ENCODE data around the gene TCF3. TPM values are rescaled to one million over a fixed set of nuclear protein-coding genes. Genes with fewer than 3 reads are reported as not detected.

TCF3 gene
- total RNA-seq, 6 experiments from 2014 or later: 11.0 to 30.1 (median 15.9) TPM

DNA sequence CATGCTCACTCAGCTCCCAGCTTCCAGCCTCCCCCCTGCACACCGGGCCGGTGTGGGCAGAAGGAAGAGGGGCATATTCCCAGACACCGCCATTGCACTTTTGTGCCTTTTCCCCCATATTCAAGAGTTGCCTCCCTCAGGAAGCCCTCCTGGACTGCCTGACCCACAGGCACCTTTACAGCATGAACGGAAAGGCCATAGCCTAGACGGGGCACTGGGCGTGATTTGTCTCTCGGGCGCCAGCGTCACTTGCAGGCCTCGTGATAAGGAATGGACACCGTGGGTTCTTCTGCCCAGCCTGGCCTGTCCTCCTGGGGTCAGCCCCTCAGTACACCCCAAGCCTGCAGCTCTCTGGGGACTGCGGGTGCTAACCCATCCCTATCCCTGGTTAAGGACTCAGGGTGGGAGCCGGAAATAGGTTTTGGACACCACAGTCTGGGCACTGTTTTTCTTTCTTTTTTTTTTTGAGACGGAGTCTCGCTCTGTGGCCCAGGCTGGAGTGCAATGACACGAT, 46.2 kb downstream of the TCF3 start:
- Histone ChIP-seq H3K27ac (peak overlapping the region; percentile 57 to 83 (median 66)), H3K36me3 (peaks cover 0 to 2% (median 0%) of the 10 kb centered on the region in 4 donors), H3K4me3 (peak overlapping the region; percentile 86 to 100 (median 99)), H3K27me3 (no peaks in the 10 kb centered on the region), H3K9me3 (no peaks in the 10 kb centered on the region), H3K4me1 (peaks cover 0 to 22% (median 4%) of the 10 kb centered on the region in 4 donors)
- intact Hi-C loops (cut with DNase I): no loop called here
- peak; percentile 8 to 38 (median 12) for ATAC-seq
- no peak for DNase-seq
- WGBS (ENCODE audit: insufficient coverage, low coverage, low lambda C conversion rate, missing lambda C conversion rate): 15% methylated on average over 15 of the region's 16 CpGs
- TF ChIP-seq, protein P1, sequence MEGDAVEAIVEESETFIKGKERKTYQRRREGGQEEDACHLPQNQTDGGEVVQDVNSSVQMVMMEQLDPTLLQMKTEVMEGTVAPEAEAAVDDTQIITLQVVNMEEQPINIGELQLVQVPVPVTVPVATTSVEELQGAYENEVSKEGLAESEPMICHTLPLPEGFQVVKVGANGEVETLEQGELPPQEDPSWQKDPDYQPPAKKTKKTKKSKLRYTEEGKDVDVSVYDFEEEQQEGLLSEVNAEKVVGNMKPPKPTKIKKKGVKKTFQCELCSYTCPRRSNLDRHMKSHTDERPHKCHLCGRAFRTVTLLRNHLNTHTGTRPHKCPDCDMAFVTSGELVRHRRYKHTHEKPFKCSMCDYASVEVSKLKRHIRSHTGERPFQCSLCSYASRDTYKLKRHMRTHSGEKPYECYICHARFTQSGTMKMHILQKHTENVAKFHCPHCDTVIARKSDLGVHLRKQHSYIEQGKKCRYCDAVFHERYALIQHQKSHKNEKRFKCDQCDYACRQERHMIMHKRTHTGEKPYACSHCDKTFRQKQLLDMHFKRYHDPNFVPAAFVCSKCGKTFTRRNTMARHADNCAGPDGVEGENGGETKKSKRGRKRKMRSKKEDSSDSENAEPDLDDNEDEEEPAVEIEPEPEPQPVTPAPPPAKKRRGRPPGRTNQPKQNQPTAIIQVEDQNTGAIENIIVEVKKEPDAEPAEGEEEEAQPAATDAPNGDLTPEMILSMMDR (IDR thresholded peaks at IDR 0.05): no peak
- no peak for TF ChIP-seq POLR2A (IDR thresholded peaks at IDR 0.05)

DNA sequence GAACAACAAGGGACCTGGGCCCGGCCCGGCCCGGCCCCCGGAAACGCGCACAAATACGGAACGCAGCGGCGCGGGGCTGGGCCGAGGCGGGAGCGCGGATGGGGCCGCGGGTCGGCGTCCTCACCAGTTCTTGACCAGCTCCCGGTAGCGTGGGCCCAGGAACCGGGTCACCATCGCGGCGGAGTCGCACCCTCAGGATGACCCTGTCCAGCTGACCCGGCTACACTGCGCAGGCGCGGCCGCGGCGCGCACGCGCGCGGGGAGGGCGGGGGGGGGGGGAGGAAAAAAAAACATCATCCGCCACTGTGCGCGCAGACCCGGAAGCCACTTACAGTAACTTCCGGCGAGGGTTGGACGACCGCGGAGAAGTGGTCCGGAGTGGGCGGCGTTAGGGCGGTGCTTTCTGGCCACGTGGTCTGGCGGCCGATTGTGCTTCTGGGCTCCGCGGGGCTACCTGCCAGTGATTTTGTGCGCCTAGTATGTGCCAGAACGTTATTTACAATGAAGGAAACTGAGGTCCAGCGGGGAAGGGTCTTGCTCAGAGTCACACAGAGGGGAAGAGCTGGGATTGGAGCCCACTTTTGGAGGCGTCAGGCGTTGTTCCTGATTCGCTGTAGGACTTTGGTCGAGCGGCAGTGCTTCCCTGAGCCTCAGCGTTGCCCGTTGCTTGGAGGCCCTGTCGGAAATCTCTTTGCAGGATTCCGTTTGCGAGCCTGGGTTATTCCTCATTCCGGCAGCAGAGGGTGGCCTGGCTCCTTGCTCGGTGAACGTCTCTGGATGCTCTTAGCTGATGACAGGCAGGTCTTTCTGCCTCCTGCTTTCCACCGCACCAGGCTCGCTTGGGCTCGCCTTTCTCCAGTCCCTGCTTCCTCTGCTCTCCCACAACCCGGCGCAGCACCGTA, 46.9 kb downstream of the TCF3 start, which contains the start of gene UQCR11:
TSS of gene UQCR11 (minus strand) at position 227 of the 902 bp plus-strand sequence. CDS start at position 174, 53 bp downstream.
- WGBS (ENCODE audit: insufficient coverage, low coverage, low lambda C conversion rate, missing lambda C conversion rate): under 1% methylated on average over 19 of the region's 79 CpGs
- peaks cover 0 to 22% (median 4%) of the 10 kb centered on the region in 4 donors for H3K4me1 ChIP-seq
- H3K4me3 ChIP-seq: peak within 1 kb of the TSS; percentile 86 to 100 (median 99)
- peaks cover 0 to under 1% (median 0%) of the 10 kb centered on the region in 4 donors for H3K36me3 ChIP-seq
- ATAC-seq (peak; percentile 93 to 96 (median 94)), DNase-seq (peak; percentile 96 to 98 (median 97))
- H3K27me3 ChIP-seq: no peaks in the 10 kb centered on the region
- peak within 1 kb of the TSS; percentile 57 to 89 (median 83) for H3K27ac ChIP-seq
- intact Hi-C loops (cut with DNase I): no loop called here
- TF ChIP-seq, protein P1 (IDR thresholded peaks at IDR 0.05): peak; percentile 31 to 50 (median 46)
- TF ChIP-seq POLR2A (IDR thresholded peaks at IDR 0.05): peak; percentile 40
- no peaks in the 10 kb centered on the region for H3K9me3 ChIP-seq

DNA sequence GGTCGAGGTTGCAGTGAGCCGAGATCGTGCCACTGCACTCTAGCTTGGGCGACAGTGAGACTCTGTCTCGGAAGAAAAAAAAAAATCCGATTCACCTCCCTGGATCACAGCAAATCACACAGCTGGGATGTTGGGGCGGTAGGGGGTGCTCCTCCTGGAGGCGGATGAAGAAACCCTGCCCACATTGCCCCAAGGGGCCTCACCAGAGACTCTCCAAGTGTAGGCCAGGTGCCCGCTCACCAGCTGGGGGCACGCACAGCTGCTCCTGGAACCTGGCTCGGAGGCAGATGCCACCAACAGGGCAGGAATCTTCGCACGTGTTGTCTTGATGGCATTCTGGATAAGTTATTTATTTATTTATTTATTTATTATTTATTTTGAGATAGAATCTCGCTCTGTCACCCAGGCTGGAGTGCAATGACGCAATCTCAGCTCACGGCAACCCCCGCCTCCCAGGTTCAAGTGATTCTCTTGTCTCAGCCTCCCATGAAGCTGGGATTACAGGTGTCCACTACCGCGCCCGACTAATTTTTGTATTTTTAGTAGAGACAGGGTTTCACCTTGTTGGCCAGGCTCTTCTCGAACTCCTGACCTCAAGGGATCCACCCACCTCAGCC, 50.2 kb downstream of the TCF3 start:
- 93% methylated on average over 12 of the region's 21 CpGs for WGBS (ENCODE audit: insufficient coverage, low coverage, low lambda C conversion rate, missing lambda C conversion rate)
- ATAC-seq: no peak
- Histone ChIP-seq H3K36me3 (peaks cover 0 to 24% (median 10%) of the 10 kb centered on the region in 4 donors), H3K27me3 (no peaks in the 10 kb centered on the region), H3K27ac (no peak overlapping the region), H3K4me1 (peaks cover 0 to 22% (median 4%) of the 10 kb centered on the region in 4 donors), H3K4me3 (no peak overlapping the region), H3K9me3 (no peaks in the 10 kb centered on the region)
- TF ChIP-seq, protein P1 (IDR thresholded peaks at IDR 0.05): no peak
- TF ChIP-seq POLR2A (IDR thresholded peaks at IDR 0.05): no peak
- intact Hi-C loops (cut with DNase I): no loop called here
- DNase-seq: no peak

DNA sequence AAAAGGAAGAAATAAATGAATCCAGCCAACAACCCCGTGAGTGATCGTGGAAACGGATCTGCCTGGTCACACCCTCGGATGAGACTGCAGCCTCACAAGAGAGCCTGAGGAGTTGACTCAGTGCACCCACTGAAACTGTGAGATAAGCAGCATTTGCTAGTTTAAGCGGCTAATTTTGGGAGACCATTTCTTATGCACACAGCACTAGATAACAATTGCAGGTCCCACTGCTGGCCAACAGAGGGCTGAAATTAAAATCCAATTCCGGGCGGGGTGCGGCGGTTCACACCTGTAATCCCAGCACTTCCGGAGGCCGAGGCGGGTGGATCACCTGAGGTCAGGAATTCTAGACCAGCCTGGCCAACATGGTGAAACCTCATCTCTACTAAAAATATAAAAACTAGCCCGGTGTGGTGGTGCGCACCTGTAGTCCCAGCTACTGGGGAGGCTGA, 50.8 kb downstream of the TCF3 start:
- Histone ChIP-seq H3K4me1 (peaks cover 0 to 22% (median 4%) of the 10 kb centered on the region in 4 donors), H3K4me3 (no peak overlapping the region), H3K27ac (no peak overlapping the region), H3K36me3 (peaks cover 0 to 29% (median 13%) of the 10 kb centered on the region in 4 donors), H3K9me3 (no peaks in the 10 kb centered on the region), H3K27me3 (no peaks in the 10 kb centered on the region)
- WGBS (ENCODE audit: insufficient coverage, low coverage, low lambda C conversion rate, missing lambda C conversion rate): 77% methylated on average over 5 of the region's 14 CpGs
- ATAC-seq (no peak), DNase-seq (no peak)
- intact Hi-C loops (cut with DNase I): no loop called here
- TF ChIP-seq, protein P1 (IDR thresholded peaks at IDR 0.05): no peak
- TF ChIP-seq POLR2A (IDR thresholded peaks at IDR 0.05): no peak
